B cell (primary cell): ENCODE results near the gene PIGR. TPM values are rescaled to one million over a fixed set of nuclear protein-coding genes. Genes with fewer than 3 reads are reported as not detected.

ENCODE experiments used
- ATAC-seq: fragments of 200-7000 bp; cut with Tn5 transposase; one replicate; pipeline ENCODE4 v1.10.0; 2021; ENCODE audit warnings: low read depth, mild to moderate bottlenecking, moderate number of reproducible peaks, moderate library complexity
- CTCF ChIA-PET: fragments of 350-600 bp; sonication (Branson Sonifier 250); formaldehyde crosslinking; loops from one replicate; lab custom pipeline; 2021; ENCODE audit warnings: antibody characterized with exemption, inconsistent platforms; lab: Charles Lee
- POLR2A ChIA-PET: fragments of 350-600 bp; sonication (Branson Sonifier 250); formaldehyde crosslinking; loops from one replicate; lab custom pipeline; 2021; ENCODE audit warnings: antibody characterized with exemption; lab: Charles Lee
- DNase-seq: peaks from one replicate; pipeline ENCODE4 v3.0.0; 2013
- H2AFZ ChIP-seq: 2 replicates; pipeline ENCODE4 v1.6.1; 2012; ENCODE audit warnings: mild to moderate bottlenecking, low read depth, low read length; ENCODE audit not compliant: insufficient read depth, poor library complexity, severe bottlenecking
- H3K27ac ChIP-seq, 2 donors: 1 replicate in 1 of 2; 2 replicates in 1 of 2; pipeline ENCODE4 v1.5.1; 2012 to 2013; ENCODE audit warnings: low read length in 2 of 2, mild to moderate bottlenecking in 2 of 2, moderate library complexity in 1 of 2
- H3K27me3 ChIP-seq, 4 experiments: fragments of 200-600 bp in 1 of 4; sonication (generic) in 1 of 4; replicated peaks in 1 of 4; 1 replicate in 2 of 4; 2 replicates in 2 of 4; pipeline versions ENCODE4 v1.6.1 to v1.7.0; 2013 to 2016; ENCODE audit warnings: low read length in 3 of 4, mild to moderate bottlenecking in 2 of 4, mixed read lengths in 1 of 4, moderate library complexity in 1 of 4; ENCODE audit not compliant: insufficient read depth in 4 of 4, control insufficient read depth in 3 of 4; ENCODE audit errors: control extremely low read depth in 1 of 4
- H3K36me3 ChIP-seq, 2 experiments: replicated peaks in 1 of 2; 1 replicate in 1 of 2; 2 replicates in 1 of 2; pipeline versions ENCODE4 v1.6.1 to v1.7.1; 2013; ENCODE audit warnings: low read length in 1 of 2; ENCODE audit not compliant: insufficient read depth in 2 of 2, control insufficient read depth in 1 of 2; ENCODE audit errors: control extremely low read depth in 1 of 2, extremely low read depth in 1 of 2
- H3K4me1 ChIP-seq, 2 donors: fragments of 200-600 bp in 1 of 2; sonication (generic) in 1 of 2; 1 replicate in 1 of 2; 2 replicates in 1 of 2; pipeline versions ENCODE4 v1.5.1 to v1.6.1; 2013 to 2017; ENCODE audit warnings: low read length in 2 of 2; ENCODE audit not compliant: control insufficient read depth in 2 of 2, insufficient read depth in 2 of 2
- H3K4me2 ChIP-seq: replicated peaks from 2 replicates; pipeline ENCODE3; 2012; ENCODE audit warnings: mild to moderate bottlenecking, low read depth, low read length; ENCODE audit not compliant: poor library complexity, severe bottlenecking
- H3K4me3 ChIP-seq, 5 experiments: fragments of 200-600 bp in 1 of 5; sonication (generic) in 1 of 5; 1 replicate in 3 of 5; 2 replicates in 2 of 5; pipeline versions ENCODE4 v1.5.1 to v1.7.0; 2011 to 2016; ENCODE audit warnings: low read length in 4 of 5, mild to moderate bottlenecking in 4 of 5, low read depth in 2 of 5, control low read depth in 1 of 5, moderate library complexity in 1 of 5; ENCODE audit not compliant: insufficient read depth in 1 of 5; ENCODE audit errors: control extremely low read depth in 1 of 5, extremely low read depth in 1 of 5
- H3K79me2 ChIP-seq: fragments of 200-600 bp; sonication (generic); one replicate; pipeline ENCODE4 v1.6.0; 2016; ENCODE audit warnings: low read length; ENCODE audit not compliant: control insufficient read depth, insufficient read depth
- H3K9ac ChIP-seq: fragments of 200-600 bp; sonication (generic); 2 replicates; pipeline ENCODE4 v1.6.1; 2017; ENCODE audit warnings: mild to moderate bottlenecking, low read length, moderate library complexity
- H3K9me3 ChIP-seq, 3 donors: one replicate each; pipeline versions ENCODE4 v1.6.1 to v1.7.1; 2013; ENCODE audit warnings: low read length in 2 of 3; ENCODE audit not compliant: control insufficient read depth in 2 of 3, insufficient read depth in 1 of 3; ENCODE audit errors: control extremely low read depth in 1 of 3
- H4K20me1 ChIP-seq: 2 replicates; pipeline ENCODE4 v1.6.0; 2012; ENCODE audit warnings: mild to moderate bottlenecking, low read length; ENCODE audit not compliant: insufficient read depth, control insufficient read depth, poor library complexity, severe bottlenecking
- H3K27ac Mint-ChIP-seq: one replicate; pipeline ENCODE4 v1.8.0; 2021; ENCODE audit warnings: mixed read lengths
- H3K27me3 Mint-ChIP-seq: one replicate; pipeline ENCODE4 v1.8.0; 2021; ENCODE audit warnings: mixed read lengths
- H3K4me1 Mint-ChIP-seq: one replicate; pipeline ENCODE4 v1.8.0; 2021; ENCODE audit warnings: mixed read lengths
- H3K4me3 Mint-ChIP-seq: one replicate; pipeline ENCODE4 v1.8.0; 2021; ENCODE audit warnings: mixed read lengths
- H3K9me3 Mint-ChIP-seq: one replicate; pipeline ENCODE4 v1.8.0; 2022; ENCODE audit warnings: mixed read lengths; ENCODE audit not compliant: insufficient read depth
- CTCF ChIP-seq: fragments of 200-600 bp; IDR thresholded peaks from one replicate; pipeline ENCODE4 v1.8.0; 2022; ENCODE audit warnings: antibody characterized with exemption, mild to moderate bottlenecking
- EZH2 ChIP-seq: IDR thresholded peaks from 2 replicates; pipeline ENCODE4 v1.6.1; 2012; ENCODE audit warnings: borderline replicate concordance, low read depth, mild to moderate bottlenecking, moderate library complexity, low read length; ENCODE audit not compliant: insufficient read depth, poor library complexity, severe bottlenecking
- WGBS: methylation state at CpG from one replicate; pipeline ENCODE4 v1.1.5; 2013; ENCODE audit warnings: missing lambda C conversion rate; ENCODE audit not compliant: insufficient coverage; 5-methylcytosine and 5-hydroxymethylcytosine counted together
- intact Hi-C: fragments of 100-400 bp; cut with micrococcal nuclease; formaldehyde crosslinking; loops from one replicate; pipeline ENCODE4 v1.10.0; 2022
- polyA plus RNA-seq: library from polyadenylated mRNA; depleted of rRNA; stranded (reverse); fragments of >200 nt; gene quantifications from 2 replicates; pipeline ENCODE4 v1.2.3, GENCODE V29; 2012
- total RNA-seq, 2 donors: library from RNA; stranded (reverse); fragments of 120-200 nt in 1 of 2; gene quantifications; 1 replicate in 1 of 2; 2 replicates in 1 of 2; pipeline versions ENCODE4 v1.2.3 to v1.2.4, GENCODE V29; 2013 to 2022

The PIGR gene
- total and polyA plus RNA-seq, 2 donors (not counting 1 experiment from before 2014, with no cell fraction given), result 0.31 to 1.1 TPM

GRCh38 chr1:206892351-206892984, 53.8 kb downstream of the PIGR start:
- Histone ChIP-seq H3K36me3 (no peaks in the 10 kb centered on the region), H3K4me3 (no peak overlapping the region), H3K27ac (no peak overlapping the region), H3K4me2 (no peak overlapping the region), H3K79me2 (no peaks in the 10 kb centered on the region), H3K27me3 (no peaks in the 10 kb centered on the region), H4K20me1 (no peaks in the 10 kb centered on the region), H3K4me1 (peaks cover 0 to 9% of the 10 kb centered on the region in 2 donors), H2AFZ (no peak overlapping the region), H3K9me3 (no peaks in the 10 kb centered on the region), H3K9ac (no peak overlapping the region)
- Mint-ChIP-seq H3K27ac (no peak overlapping the region), H3K4me3 (no peak overlapping the region), H3K27me3 (no peaks in the 10 kb centered on the region), H3K4me1 (peaks cover 14% of the 10 kb centered on the region), H3K9me3 (no peaks in the 10 kb centered on the region)
- no peak for TF ChIP-seq CTCF
- no peak for TF ChIP-seq EZH2
- WGBS, result 100% methylated on average over 1 of the region's 3 CpGs
- ATAC-seq, result no peak
- ChIA-PET POLR2A (no interaction called here), CTCF (interaction anchor here (0.6 to 1.5 kb wide), 6 partner anchors 11 to 83 kb away, joined by 3 to 6 read pairs (median 4); no protein-coding TSS in a partner anchor)
- intact Hi-C loops, result no loop called here
- no peak for DNase-seq

DNA sequence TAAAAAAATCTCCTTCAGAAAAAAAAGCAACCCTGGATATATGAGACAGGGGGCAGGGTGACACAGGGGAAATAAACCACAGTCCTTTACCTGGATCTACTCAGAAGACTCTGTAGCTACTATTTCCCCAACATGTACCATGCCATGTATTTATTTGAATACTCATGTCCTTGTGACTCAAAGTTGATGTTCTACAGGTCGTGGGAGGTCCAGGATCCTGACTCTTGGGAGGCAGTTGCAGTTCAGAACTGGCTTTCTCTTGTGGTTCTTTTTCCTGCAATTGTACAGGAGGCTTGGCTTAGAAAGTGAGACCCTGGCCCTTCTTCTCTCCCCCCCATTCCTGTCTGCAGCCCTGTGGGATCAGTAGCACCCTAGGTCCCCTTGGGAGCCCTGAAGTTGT, 54.9 kb downstream of the PIGR start:
- Histone ChIP-seq H4K20me1 (no peaks in the 10 kb centered on the region), H3K36me3 (no peaks in the 10 kb centered on the region), H3K9me3 (no peaks in the 10 kb centered on the region), H2AFZ (no peak overlapping the region), H3K27me3 (no peaks in the 10 kb centered on the region), H3K4me2 (no peak overlapping the region), H3K79me2 (no peaks in the 10 kb centered on the region), H3K27ac (no peak overlapping the region), H3K4me3 (no peak overlapping the region), H3K9ac (no peak overlapping the region), H3K4me1 (peaks cover 0 to 9% of the 10 kb centered on the region in 2 donors)
- Mint-ChIP-seq H3K27me3 (no peaks in the 10 kb centered on the region), H3K9me3 (no peaks in the 10 kb centered on the region), H3K4me3 (no peak overlapping the region), H3K4me1 (peaks cover 14% of the 10 kb centered on the region), H3K27ac (no peak overlapping the region)
- POLR2A ChIA-PET, result no interaction called here
- ATAC-seq (no peak), DNase-seq (no peak)
- CTCF ChIA-PET, result interaction anchor here (1.1 to 1.5 kb wide), 3 partner anchors 18 to 21 kb away, joined by 3 to 5 read pairs (median 4); no protein-coding TSS in a partner anchor
- 83% methylated on average over 1 of the region's 1 CpG for WGBS
- intact Hi-C loops, result no loop called here
- TF ChIP-seq CTCF (no peak), EZH2 (no peak)
